ENCODE measurements around the gene FURIN. TPM values are rescaled to one million over a fixed set of nuclear protein-coding genes. Genes with fewer than 3 reads are reported as not detected.

Gene FURIN
- total and polyA plus RNA-seq, 9 of the 15 experiments (the other 6 are each of a cell fraction or from before 2014, with no cell fraction given) = 0.92 to 99.9 (median 34.8) TPM

DNA sequence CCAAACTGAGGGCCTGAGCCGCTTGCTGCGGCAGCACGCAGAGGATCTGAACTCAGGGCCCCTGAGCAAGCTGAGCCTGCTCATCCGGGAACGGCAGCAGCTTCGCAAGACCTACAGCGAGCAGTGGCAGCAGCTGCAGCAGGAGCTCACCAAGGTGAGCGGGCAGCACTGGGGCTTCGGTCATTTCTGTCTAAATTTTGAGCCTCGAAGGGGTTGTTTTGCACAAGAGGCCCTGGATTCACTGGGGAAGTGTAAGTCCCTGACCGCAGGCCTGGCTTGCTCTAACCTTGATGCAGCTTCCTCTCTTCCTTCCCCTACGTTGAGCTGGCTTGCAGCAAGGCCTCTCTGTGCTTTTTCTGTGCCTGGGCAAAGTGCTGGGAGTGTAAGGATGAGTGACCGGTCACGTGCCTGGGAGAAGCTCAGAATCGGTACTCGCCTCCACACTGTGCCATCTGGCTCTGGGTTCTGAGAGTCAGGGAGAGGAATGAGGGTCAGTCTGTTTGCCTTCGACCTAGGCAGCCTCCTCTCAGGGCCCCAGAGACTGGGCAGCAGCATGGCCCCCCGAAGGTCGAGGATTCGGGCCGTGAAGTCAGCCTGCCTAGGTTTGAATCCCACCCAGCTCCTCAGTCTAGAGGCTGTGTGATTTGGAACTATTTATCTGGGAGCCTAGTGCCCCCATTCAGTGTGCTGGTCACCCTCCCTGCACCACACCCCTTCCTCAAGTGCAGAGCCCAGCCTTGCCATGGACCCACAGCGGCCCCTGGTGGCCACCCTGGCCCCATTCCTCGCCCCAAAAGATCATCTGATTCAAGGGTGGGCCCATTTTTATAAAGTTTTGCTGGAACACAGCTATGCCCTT lies 17.3 kb downstream of the FURIN start (continued):
- TF ChIP-seq NR4A1 (CRISPR knock-in tag; IDR thresholded peaks at IDR 0.05) = 0 out of 2 replicates have a peak, but pooled peaks have one; percentile 16
- peak; percentile 70; the same call in 1 of the 2 replicates for TF ChIP-seq NR4A1 (tag; IDR thresholded peaks at IDR 0.05)
- TF ChIP-seq ATF1 (CRISPR knock-in tag; IDR thresholded peaks at IDR 0.05) = no peak
- TF ChIP-seq ATF1 (tag; IDR thresholded peaks at IDR 0.05) = no peak
- TF ChIP-seq SOX6 (IDR thresholded peaks at IDR 0.05) = peak; percentile 26; the same call in 1 of the 2 replicates
- 0 out of 2 replicates have a peak, but pooled peaks have one; percentile 30 for TF ChIP-seq ZBTB33 (CRISPR knock-in tag; IDR thresholded peaks at IDR 0.05)
- peak; percentile 98 to 99 for TF ChIP-seq RAD21 (CRISPR knock-in tag; conservative IDR thresholded peaks at IDR 0.05 in 1 of 2, IDR thresholded peaks at IDR 0.05 in 1 of 2)
- TF ChIP-seq FOXM1 (IDR thresholded peaks at IDR 0.05; ENCODE audit: low read depth) = 0 out of 2 replicates have a peak, but pooled peaks have one; percentile 9
- TF ChIP-seq FOXM1 (CRISPR knock-in tag; IDR thresholded peaks at IDR 0.05; ENCODE audit: low read depth) = no peak
- TF ChIP-seq BRD9 (IDR thresholded peaks at IDR 0.05; ENCODE audit: low read depth, partially characterized antibody) = peak; percentile 44
- no peak for TF ChIP-seq TAF9B (IDR thresholded peaks at IDR 0.05; ENCODE audit: partially characterized antibody)
- TF ChIP-seq LCOR (CRISPR knock-in tag; IDR thresholded peaks at IDR 0.05) = peak; percentile 64

Data from K562 (cell line).